ENCODE results near the gene STEAP2. TPM values are rescaled to one million over a fixed set of nuclear protein-coding genes. Genes with fewer than 3 reads are reported as not detected.

Gene STEAP2
- total RNA-seq, 1 donor from 2014 or later = 11.5 TPM

- TF ChIP-seq CTCF (IDR thresholded peaks at IDR 0.05) = peak; percentile 49
- H3K36me3 ChIP-seq = no peaks in the 10 kb centered on the region
- no peaks in the 10 kb centered on the region for H3K9me3 ChIP-seq
- no peaks in the 10 kb centered on the region for H3K4me1 ChIP-seq
- no peak overlapping the region for H3K27ac ChIP-seq
- no peaks in the 10 kb centered on the region for H3K27me3 ChIP-seq
- H3K4me3 ChIP-seq = no peak overlapping the region
- intact Hi-C loops (cut with DNase I) = no loop called here
- ATAC-seq (peak; percentile 59), DNase-seq (no peak)
Measured at GRCh38 chr7:90262438-90262837, 50.9 kb downstream of the STEAP2 start.

- no peaks in the 10 kb centered on the region for H3K4me1 ChIP-seq
- no peak for TF ChIP-seq CTCF (IDR thresholded peaks at IDR 0.05)
- no peaks in the 10 kb centered on the region for H3K9me3 ChIP-seq
- H3K36me3 ChIP-seq = no peaks in the 10 kb centered on the region
- H3K27me3 ChIP-seq = no peaks in the 10 kb centered on the region
- H3K4me3 ChIP-seq = peak overlapping the region; percentile 4
- intact Hi-C loops (cut with DNase I) = no loop called here
- H3K27ac ChIP-seq = peak overlapping the region; percentile 43
- ATAC-seq (no peak), DNase-seq (no peak)
Measured at GRCh38 chr7:90266808-90267207, 55.3 kb downstream of the STEAP2 start.

GRCh38 chr7:90267263-90267858 is 55.8 kb downstream of the STEAP2 start:
- no peaks in the 10 kb centered on the region for H3K27me3 ChIP-seq
- no peak for ATAC-seq
- TF ChIP-seq CTCF (IDR thresholded peaks at IDR 0.05) = no peak
- intact Hi-C loops (cut with DNase I) = no loop called here
- H3K36me3 ChIP-seq = no peaks in the 10 kb centered on the region
- no peaks in the 10 kb centered on the region for H3K9me3 ChIP-seq
- H3K4me1 ChIP-seq = peaks cover 3% of the 10 kb centered on the region
- H3K4me3 ChIP-seq = peak overlapping the region; percentile 4
- no peak for DNase-seq
- H3K27ac ChIP-seq = peak overlapping the region; percentile 43

- H3K4me1 ChIP-seq = peaks cover 4% of the 10 kb centered on the region
- H3K36me3 ChIP-seq = no peaks in the 10 kb centered on the region
- H3K27me3 ChIP-seq = no peaks in the 10 kb centered on the region
- H3K9me3 ChIP-seq = no peaks in the 10 kb centered on the region
- no peak overlapping the region for H3K27ac ChIP-seq
- intact Hi-C loops (cut with DNase I) = no loop called here
- H3K4me3 ChIP-seq = no peak overlapping the region
- DNase-seq = no peak
- TF ChIP-seq CTCF (IDR thresholded peaks at IDR 0.05) = no peak
- no peak for ATAC-seq
Measured at GRCh38 chr7:90269163-90269562, 57.6 kb downstream of the STEAP2 start.

- Histone ChIP-seq H3K36me3 (no peaks in the 10 kb centered on the region), H3K4me3 (no peak overlapping the region), H3K4me1 (peaks cover 4% of the 10 kb centered on the region), H3K27ac (no peak overlapping the region), H3K27me3 (no peaks in the 10 kb centered on the region), H3K9me3 (no peaks in the 10 kb centered on the region)
- no peak for TF ChIP-seq CTCF (IDR thresholded peaks at IDR 0.05)
- DNase-seq (no peak), ATAC-seq (no peak)
- intact Hi-C loops (cut with DNase I) = no loop called here
Measured at GRCh38 chr7:90270431-90271178, 59.1 kb downstream of the STEAP2 start.

Measured in upper lobe of right lung (tissue), 1 donor.